GM06990 (cell line): ENCODE measurements around the gene CPNE5.

Experiments used
- DNase-seq: peaks from one replicate; pipeline ENCODE4 v3.0.0-alpha.2; 2011; ENCODE audit not compliant: insufficient read length; ENCODE audit errors: extremely low read depth
- H3K27me3 ChIP-seq: replicated peaks from 2 replicates; pipeline ENCODE4 v1.6.0; 2011; ENCODE audit warnings: low read length; ENCODE audit not compliant: control insufficient read depth, insufficient read depth
- H3K36me3 ChIP-seq: 2 replicates; pipeline ENCODE4 v1.5.1; 2011; ENCODE audit warnings: low read length; ENCODE audit not compliant: control insufficient read depth, insufficient read depth
- H3K4me3 ChIP-seq: replicated peaks from 2 replicates; pipeline ENCODE4 v1.5.1; 2011; ENCODE audit warnings: low read depth, mild to moderate bottlenecking, control low read depth, low read length
- CTCF ChIP-seq: IDR thresholded peaks from 2 replicates; pipeline ENCODE4 v1.5.1; 2011; ENCODE audit warnings: low read length, control low read depth, mild to moderate bottlenecking, inconsistent platforms; ENCODE audit not compliant: insufficient read depth, poor library complexity, severe bottlenecking

Gene CPNE5

GRCh38 chr6:36860126-36860525 lies 20.9 kb upstream of the CPNE5 start:
- no peak for DNase-seq
- TF ChIP-seq CTCF = no peak
- H3K36me3 ChIP-seq = peaks cover 24% of the 10 kb centered on the region
- H3K27me3 ChIP-seq = no peaks in the 10 kb centered on the region
- no peak overlapping the region for H3K4me3 ChIP-seq

- no peak for DNase-seq
- H3K36me3 ChIP-seq = peaks cover 16% of the 10 kb centered on the region
- H3K4me3 ChIP-seq = no peak overlapping the region
- H3K27me3 ChIP-seq = no peaks in the 10 kb centered on the region
- no peak for TF ChIP-seq CTCF
Observed at GRCh38 chr6:36858407-36858981, 19.2 kb upstream of the CPNE5 start.

- DNase-seq = no peak
- H3K27me3 ChIP-seq = no peaks in the 10 kb centered on the region
- H3K4me3 ChIP-seq = no peak overlapping the region
- TF ChIP-seq CTCF = no peak
- H3K36me3 ChIP-seq = peaks cover 20% of the 10 kb centered on the region
Observed at GRCh38 chr6:36857325-36857724, 18.1 kb upstream of the CPNE5 start.

- no peak for DNase-seq
- Histone ChIP-seq H3K27me3 (no peaks in the 10 kb centered on the region), H3K36me3 (peaks cover 17% of the 10 kb centered on the region), H3K4me3 (no peak overlapping the region)
- TF ChIP-seq CTCF = no peak
Observed at GRCh38 chr6:36856277-36856676, 17.0 kb upstream of the CPNE5 start.

GRCh38 chr6:36855750-36856149 lies 16.5 kb upstream of the CPNE5 start:
- Histone ChIP-seq H3K4me3 (no peak overlapping the region), H3K36me3 (peaks cover 16% of the 10 kb centered on the region), H3K27me3 (no peaks in the 10 kb centered on the region)
- no peak for TF ChIP-seq CTCF
- DNase-seq = no peak

GRCh38 chr6:36853325-36853724 lies 14.1 kb upstream of the CPNE5 start:
- TF ChIP-seq CTCF = no peak
- H3K36me3 ChIP-seq = peaks cover 16% of the 10 kb centered on the region
- DNase-seq = no peak

More at GRCh38 chr6:36853325-36853724, 14.1 kb upstream of the CPNE5 start:
- Histone ChIP-seq H3K27me3 (no peaks in the 10 kb centered on the region), H3K4me3 (no peak overlapping the region)
